SK-N-SH (cell line): ENCODE results near the gene MFSD12. TPM values are rescaled to one million over a fixed set of nuclear protein-coding genes. Genes with fewer than 3 reads are reported as not detected.

Experiments
- CTCF ChIA-PET: fragments of 300-600, 350-600 bp; formaldehyde crosslinking; extraction: SDS; loops from one replicate; lab custom pipeline; 2021; lab: Yijun Ruan, JAX
- POLR2A ChIA-PET: fragments of 350-600 bp; sonication (Branson Sonifier 250); formaldehyde crosslinking; extraction: SDS; loops from one replicate; lab custom pipeline; 2020; ENCODE audit warnings: antibody characterized with exemption, inconsistent platforms; lab: Yijun Ruan, JAX
- DNase-seq: peaks from one replicate; pipeline ENCODE4 v3.0.0; 2012
- H2AFZ ChIP-seq: fragments of 200-600 bp; sonication (generic); 2 replicates; pipeline ENCODE4 v1.8.1; 2016; ENCODE audit warnings: antibody characterized with exemption, mild to moderate bottlenecking, low read depth
- H3F3A ChIP-seq: fragments of 200-600 bp; sonication (generic); replicated peaks from 2 replicates; pipeline ENCODE3; 2016; ENCODE audit warnings: antibody characterized with exemption, mild to moderate bottlenecking; ENCODE audit not compliant: insufficient read depth
- H3K27ac ChIP-seq, 2 experiments: fragments of 200-500 bp in 1 of 2; fragments of 200-600 bp in 1 of 2; sonication (Bioruptor generic) in 1 of 2; sonication (generic), shearing (Covaris generic) in 1 of 2; 2 replicates each; pipeline versions ENCODE4 v1.5.1 to v1.6.1; 2014 to 2016; ENCODE audit warnings: low read depth in 2 of 2, inconsistent platforms in 1 of 2, low read length in 1 of 2, mild to moderate bottlenecking in 1 of 2, mixed read lengths in 1 of 2
- H3K27me3 ChIP-seq: fragments of 200-600 bp; sonication (generic), shearing (Covaris generic); 2 replicates; pipeline ENCODE4 v1.6.1; 2016; ENCODE audit warnings: mixed run types; ENCODE audit not compliant: insufficient read depth
- H3K36me3 ChIP-seq, 2 experiments: fragments of 200-500 bp in 1 of 2; fragments of 200-600 bp in 1 of 2; sonication (Bioruptor generic) in 1 of 2; sonication (generic) in 1 of 2; replicated peaks in 1 of 2; 2 replicates each; pipeline versions ENCODE3 to v1.5.1; 2014 to 2016; ENCODE audit warnings: low read length in 1 of 2, mild to moderate bottlenecking in 1 of 2; ENCODE audit not compliant: insufficient read depth in 2 of 2, control insufficient read depth in 1 of 2
- H3K4me1 ChIP-seq, 2 experiments: fragments of 200-500 bp in 1 of 2; fragments of 200-600 bp in 1 of 2; sonication (Bioruptor generic) in 1 of 2; sonication (generic), shearing (Covaris generic) in 1 of 2; 2 replicates each; pipeline versions ENCODE4 v1.5.1 to v1.6.1; 2014 to 2016; ENCODE audit warnings: low read depth in 1 of 2, low read length in 1 of 2, mixed run types in 1 of 2; ENCODE audit not compliant: insufficient read depth in 2 of 2, control insufficient read depth in 1 of 2
- H3K4me2 ChIP-seq: fragments of 200-600 bp; sonication (generic), shearing (Covaris generic); 2 replicates; pipeline ENCODE4 v1.6.1; 2017; ENCODE audit warnings: mixed run types
- H3K4me3 ChIP-seq, 2 experiments: fragments of 200-500 bp in 1 of 2; fragments of 200-600 bp in 1 of 2; sonication (Bioruptor generic) in 1 of 2; sonication (generic), shearing (Covaris generic) in 1 of 2; 2 replicates each; pipeline versions ENCODE4 v1.5.1 to v1.8.1; 2014 to 2016; ENCODE audit warnings: low read depth in 2 of 2, inconsistent platforms in 1 of 2, low read length in 1 of 2, mild to moderate bottlenecking in 1 of 2, mixed read lengths in 1 of 2, moderate library complexity in 1 of 2
- H3K79me2 ChIP-seq: fragments of 200-600 bp; sonication (generic); 2 replicates; pipeline ENCODE4 v1.8.1; 2017; ENCODE audit warnings: mild to moderate bottlenecking; ENCODE audit not compliant: insufficient read depth
- H3K9ac ChIP-seq: fragments of 200-600 bp; sonication (generic); 2 replicates; pipeline ENCODE4 v1.6.1; 2017; ENCODE audit warnings: mixed run types
- H3K9me2 ChIP-seq: fragments of 200-600 bp; sonication (generic); 2 replicates; pipeline ENCODE4 v1.6.1; 2017; ENCODE audit warnings: mixed run types
- H3K9me3 ChIP-seq: fragments of 200-600 bp; sonication (generic); 2 replicates; pipeline ENCODE4 v1.6.1; 2017; ENCODE audit warnings: mixed run types, mild to moderate bottlenecking, moderate library complexity
- H4K20me1 ChIP-seq: fragments of 200-600 bp; sonication (generic); 2 replicates; pipeline ENCODE4 v1.6.1; 2017; ENCODE audit warnings: mild to moderate bottlenecking, mixed run types; ENCODE audit not compliant: insufficient read depth
- CHD2 ChIP-seq: fragments of 150-350 bp; IDR thresholded peaks from 2 replicates; pipeline ENCODE4 v1.6.1; 2018; ENCODE audit warnings: low read length; ENCODE audit not compliant: partially characterized antibody
- FOSL2 ChIP-seq: IDR thresholded peaks from 2 replicates; pipeline ENCODE4 v1.4.0; 2012; ENCODE audit warnings: low read depth, mild to moderate bottlenecking, moderate library complexity, borderline replicate concordance
- GABPA ChIP-seq: IDR thresholded peaks from 2 replicates; pipeline ENCODE4 v1.4.0; 2012; ENCODE audit warnings: low read depth, mild to moderate bottlenecking
- JUND ChIP-seq: IDR thresholded peaks from 2 replicates; pipeline ENCODE4 v1.4.0; 2012
- MEF2A ChIP-seq: IDR thresholded peaks from 2 replicates; pipeline ENCODE4 v1.4.0; 2012; ENCODE audit warnings: low read depth, borderline replicate concordance
- NFIC ChIP-seq: IDR thresholded peaks from 2 replicates; pipeline ENCODE4 v1.4.0; 2012; ENCODE audit warnings: borderline replicate concordance
- NRF1 ChIP-seq: IDR thresholded peaks from 2 replicates; pipeline ENCODE4 v1.6.1; 2012; ENCODE audit warnings: low read depth, mild to moderate bottlenecking, low read length
- RAD21 ChIP-seq: IDR thresholded peaks from 2 replicates; pipeline ENCODE4 v1.6.1; 2012; ENCODE audit warnings: mild to moderate bottlenecking, low read length
- SMC3 ChIP-seq: IDR thresholded peaks from 2 replicates; pipeline ENCODE4 v1.6.1; 2012; ENCODE audit warnings: low read depth, low read length, improper control_type of control experiment
- TAF1 ChIP-seq: IDR thresholded peaks from 2 replicates; pipeline ENCODE4 v1.6.1; 2012; ENCODE audit warnings: low read depth, mild to moderate bottlenecking, low read length, moderate library complexity, borderline replicate concordance
- TCF12 ChIP-seq: IDR thresholded peaks from 2 replicates; pipeline ENCODE4 v1.4.0; 2012
- USF1 ChIP-seq: IDR thresholded peaks from 2 replicates; pipeline ENCODE4 v1.4.0; 2012; ENCODE audit warnings: low read depth, borderline replicate concordance
- USF2 ChIP-seq: fragments of 150-350 bp; IDR thresholded peaks from 2 replicates; pipeline ENCODE4 v1.6.1; 2017; ENCODE audit warnings: antibody characterized with exemption, low read length, low read depth, borderline replicate concordance
- ZBTB33 ChIP-seq: IDR thresholded peaks from 2 replicates; pipeline ENCODE4 v1.4.0; 2012; ENCODE audit warnings: low read depth, borderline replicate concordance
- WGBS: methylation state at CpG from one replicate; pipeline ENCODE4 v1.1.6; 2017; ENCODE audit warnings: low lambda C conversion rate; 5-methylcytosine and 5-hydroxymethylcytosine counted together
- polyA plus RNA-seq, 3 experiments: library from polyadenylated mRNA; depleted of rRNA; stranded (reverse); fragments of >200 nt; gene quantifications; 2 replicates each; pipeline ENCODE4 v1.2.3, GENCODE V29; 2012
- TF ChIP-seq, protein P1 (sequence below): IDR thresholded peaks from 2 replicates; pipeline ENCODE4 v1.4.0; 2012; ENCODE audit warnings: low read depth
- TF ChIP-seq, protein P2 (sequence below): fragments of 150-350 bp; IDR thresholded peaks from 2 replicates; pipeline ENCODE4 v1.6.1; 2016; ENCODE audit warnings: mild to moderate bottlenecking, low read depth, low read length

Gene MFSD12
- polyA plus RNA-seq, 1 of the 3 experiments (the other 2 are of a cell fraction) = 53.3 TPM

DNA sequence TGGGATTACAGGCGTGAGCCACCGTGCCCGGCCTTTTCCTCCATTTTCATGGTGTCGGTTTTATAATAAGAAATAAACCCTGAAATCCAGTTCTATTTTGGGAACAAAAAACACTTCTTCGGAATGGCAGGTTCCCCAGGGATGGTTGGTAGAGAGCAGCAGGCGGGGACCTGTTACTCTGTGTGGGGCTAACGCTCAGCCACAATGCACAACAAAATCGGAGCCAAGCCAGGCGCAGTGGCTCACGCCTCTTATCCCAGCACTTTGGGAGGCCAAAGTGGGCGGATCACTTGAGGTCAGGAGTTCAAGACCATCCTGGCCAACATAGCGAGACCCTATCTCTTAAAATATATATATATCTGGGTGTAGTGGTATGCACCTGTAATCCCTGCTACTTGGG lies 43.6 kb upstream of the MFSD12 start:
- no peaks in the 10 kb centered on the region for H3K27me3 ChIP-seq
- DNase-seq = no peak
- H3K4me1 ChIP-seq = peaks cover 0 to 2% of the 10 kb centered on the region in 2 experiments; a peak in 1 of 4 replicates
- no peaks in the 10 kb centered on the region for H3K36me3 ChIP-seq
- no peaks in the 10 kb centered on the region for H3F3A ChIP-seq
- WGBS = 88% methylated on average over 12 of the region's 12 CpGs
- no peak overlapping the region for H3K4me2 ChIP-seq
- POLR2A ChIA-PET = no interaction called here
- H3K9ac ChIP-seq = no peak overlapping the region
- TF ChIP-seq RAD21 (no peak), TCF12 (no peak), GABPA (no peak), TAF1 (no peak), NFIC (no peak), NRF1 (no peak), SMC3 (no peak), ZBTB33 (no peak), USF2 (no peak), USF1 (no peak), CHD2 (no peak), MEF2A (no peak), FOSL2 (no peak), JUND (no peak)
- TF ChIP-seq, protein P1, sequence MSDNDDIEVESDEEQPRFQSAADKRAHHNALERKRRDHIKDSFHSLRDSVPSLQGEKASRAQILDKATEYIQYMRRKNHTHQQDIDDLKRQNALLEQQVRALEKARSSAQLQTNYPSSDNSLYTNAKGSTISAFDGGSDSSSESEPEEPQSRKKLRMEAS = no peak
- TF ChIP-seq, protein P2, sequence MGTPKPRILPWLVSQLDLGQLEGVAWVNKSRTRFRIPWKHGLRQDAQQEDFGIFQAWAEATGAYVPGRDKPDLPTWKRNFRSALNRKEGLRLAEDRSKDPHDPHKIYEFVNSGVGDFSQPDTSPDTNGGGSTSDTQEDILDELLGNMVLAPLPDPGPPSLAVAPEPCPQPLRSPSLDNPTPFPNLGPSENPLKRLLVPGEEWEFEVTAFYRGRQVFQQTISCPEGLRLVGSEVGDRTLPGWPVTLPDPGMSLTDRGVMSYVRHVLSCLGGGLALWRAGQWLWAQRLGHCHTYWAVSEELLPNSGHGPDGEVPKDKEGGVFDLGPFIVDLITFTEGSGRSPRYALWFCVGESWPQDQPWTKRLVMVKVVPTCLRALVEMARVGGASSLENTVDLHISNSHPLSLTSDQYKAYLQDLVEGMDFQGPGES = no peak
- TF ChIP-seq, all 33 proteins: peak for 0
- CTCF ChIA-PET = interaction anchor here (0.6 to 1.8 kb wide), 3 partner anchors 8 to 585 kb away, joined by 3 to 4 read pairs (median 3); no protein-coding TSS in a partner anchor
- H3K79me2 ChIP-seq = no peaks in the 10 kb centered on the region
- no peak overlapping the region for H3K27ac ChIP-seq
- H2AFZ ChIP-seq = no peak overlapping the region
- H4K20me1 ChIP-seq = no peaks in the 10 kb centered on the region
- H3K4me3 ChIP-seq = no peak overlapping the region
- no peaks in the 10 kb centered on the region for H3K9me2 ChIP-seq
- H3K9me3 ChIP-seq = no peaks in the 10 kb centered on the region
